ENCODE measurements around the gene ECHS1. TPM values are rescaled to one million over a fixed set of nuclear protein-coding genes. Genes with fewer than 3 reads are reported as not detected.

The ECHS1 gene
- polyA plus RNA-seq, 1 of the 3 experiments (the other 2 are of a cell fraction) = 97.8 TPM

- WGBS (ENCODE audit: low lambda C conversion rate) = 96% methylated on average over 7 of the region's 7 CpGs
- peaks cover 9 to 10% of the 10 kb centered on the region in 2 experiments; a peak in 2 of 4 replicates for H3K4me1 ChIP-seq (ENCODE audit: control insufficient read depth in 1 of 2, insufficient read depth in 2 of 2, low read depth in 1 of 2, low read length in 1 of 2)
- no peak overlapping the region for H2AFZ ChIP-seq (ENCODE audit: low read depth)
- peaks cover 15 to 55% of the 10 kb centered on the region in 2 experiments for H3K36me3 ChIP-seq (replicated peaks in 1 of 2; ENCODE audit: control insufficient read depth in 1 of 2, insufficient read depth in 2 of 2, low read length in 1 of 2)
- no peaks in the 10 kb centered on the region for H3K9me3 ChIP-seq
- no peak overlapping the region for H3K27ac ChIP-seq (ENCODE audit: low read depth in 2 of 2, low read length in 1 of 2)
- ChIA-PET POLR2A (no interaction called here), CTCF (interaction anchor here (0.9 to 1.2 kb wide), 3 partner anchors 12 to 41 kb away, joined by 3 to 7 read pairs (median 4); no protein-coding TSS in a partner anchor)
- peaks cover 66% of the 10 kb centered on the region for H3K79me2 ChIP-seq (ENCODE audit: insufficient read depth)
- no peaks in the 10 kb centered on the region for H3K9me2 ChIP-seq
- no peaks in the 10 kb centered on the region for H3K27me3 ChIP-seq (ENCODE audit: insufficient read depth)
- no peaks in the 10 kb centered on the region for H3F3A ChIP-seq (replicated peaks; ENCODE audit: insufficient read depth)
- H3K9ac ChIP-seq = no peak overlapping the region
- no peak overlapping the region for H3K4me3 ChIP-seq (ENCODE audit: low read depth in 2 of 2, low read length in 1 of 2)
- no peak overlapping the region for H3K4me2 ChIP-seq
- TF ChIP-seq RFX5 (IDR thresholded peaks at IDR 0.05; ENCODE audit: low read length) (no peak), POLR2AphosphoS5 (IDR thresholded peaks at IDR 0.05; ENCODE audit: low read depth, low read length) (no peak), GABPA (IDR thresholded peaks at IDR 0.05; ENCODE audit: low read depth) (no peak), IRF3 (IDR thresholded peaks at IDR 0.05; ENCODE audit: low read depth, low read length) (no peak), NRF1 (IDR thresholded peaks at IDR 0.05; ENCODE audit: low read depth, low read length) (no peak), FOXJ3 (CRISPR knock-in tag; IDR thresholded peaks at IDR 0.05) (no peak), TCF12 (IDR thresholded peaks at IDR 0.05) (no peak), TAF1 (IDR thresholded peaks at IDR 0.05; ENCODE audit: borderline replicate concordance, low read depth, low read length) (no peak)
- TF ChIP-seq, protein P1, sequence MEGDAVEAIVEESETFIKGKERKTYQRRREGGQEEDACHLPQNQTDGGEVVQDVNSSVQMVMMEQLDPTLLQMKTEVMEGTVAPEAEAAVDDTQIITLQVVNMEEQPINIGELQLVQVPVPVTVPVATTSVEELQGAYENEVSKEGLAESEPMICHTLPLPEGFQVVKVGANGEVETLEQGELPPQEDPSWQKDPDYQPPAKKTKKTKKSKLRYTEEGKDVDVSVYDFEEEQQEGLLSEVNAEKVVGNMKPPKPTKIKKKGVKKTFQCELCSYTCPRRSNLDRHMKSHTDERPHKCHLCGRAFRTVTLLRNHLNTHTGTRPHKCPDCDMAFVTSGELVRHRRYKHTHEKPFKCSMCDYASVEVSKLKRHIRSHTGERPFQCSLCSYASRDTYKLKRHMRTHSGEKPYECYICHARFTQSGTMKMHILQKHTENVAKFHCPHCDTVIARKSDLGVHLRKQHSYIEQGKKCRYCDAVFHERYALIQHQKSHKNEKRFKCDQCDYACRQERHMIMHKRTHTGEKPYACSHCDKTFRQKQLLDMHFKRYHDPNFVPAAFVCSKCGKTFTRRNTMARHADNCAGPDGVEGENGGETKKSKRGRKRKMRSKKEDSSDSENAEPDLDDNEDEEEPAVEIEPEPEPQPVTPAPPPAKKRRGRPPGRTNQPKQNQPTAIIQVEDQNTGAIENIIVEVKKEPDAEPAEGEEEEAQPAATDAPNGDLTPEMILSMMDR (IDR thresholded peaks at IDR 0.05) = no peak
- TF ChIP-seq, protein P2, sequence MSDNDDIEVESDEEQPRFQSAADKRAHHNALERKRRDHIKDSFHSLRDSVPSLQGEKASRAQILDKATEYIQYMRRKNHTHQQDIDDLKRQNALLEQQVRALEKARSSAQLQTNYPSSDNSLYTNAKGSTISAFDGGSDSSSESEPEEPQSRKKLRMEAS (IDR thresholded peaks at IDR 0.05; ENCODE audit: low read depth) = no peak
- no peaks in the 10 kb centered on the region for H4K20me1 ChIP-seq (ENCODE audit: insufficient read depth)
- no peak for DNase-seq
Measured at GRCh38 chr10:133397938-133398337, 24.8 kb upstream of the ECHS1 start.

DNA sequence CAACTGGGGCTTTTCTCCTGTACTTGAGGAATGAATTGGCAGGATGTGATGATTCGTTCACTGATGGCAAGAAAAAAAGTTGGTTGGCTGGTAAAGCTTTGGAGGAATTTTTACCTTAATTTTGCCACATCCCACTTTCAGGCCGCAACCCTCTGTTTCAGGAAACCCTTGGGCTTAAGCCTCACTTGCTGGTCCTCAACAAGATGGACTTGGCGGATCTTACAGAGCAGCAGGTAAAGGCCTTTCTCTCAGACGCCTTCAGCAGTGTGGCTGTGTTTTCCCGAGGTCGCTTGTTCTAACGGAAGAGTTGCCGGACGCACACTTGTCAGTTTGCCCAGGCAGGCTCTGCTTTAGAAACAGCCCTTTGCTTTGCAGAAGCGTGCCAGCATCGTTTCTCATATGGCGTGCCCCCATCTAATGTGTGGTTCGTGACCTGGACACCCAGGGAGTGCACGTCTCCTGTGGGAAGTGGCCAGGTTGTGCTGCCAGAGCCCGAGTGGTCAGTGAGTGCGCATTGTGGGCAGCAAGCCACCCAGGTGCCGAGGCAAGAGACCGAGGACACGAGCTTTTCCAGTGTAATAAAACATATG, 23.0 kb upstream of the ECHS1 start:
- H3K4me3 ChIP-seq (ENCODE audit: low read depth in 2 of 2, low read length in 1 of 2) = no peak overlapping the region
- TF ChIP-seq, protein P3, sequence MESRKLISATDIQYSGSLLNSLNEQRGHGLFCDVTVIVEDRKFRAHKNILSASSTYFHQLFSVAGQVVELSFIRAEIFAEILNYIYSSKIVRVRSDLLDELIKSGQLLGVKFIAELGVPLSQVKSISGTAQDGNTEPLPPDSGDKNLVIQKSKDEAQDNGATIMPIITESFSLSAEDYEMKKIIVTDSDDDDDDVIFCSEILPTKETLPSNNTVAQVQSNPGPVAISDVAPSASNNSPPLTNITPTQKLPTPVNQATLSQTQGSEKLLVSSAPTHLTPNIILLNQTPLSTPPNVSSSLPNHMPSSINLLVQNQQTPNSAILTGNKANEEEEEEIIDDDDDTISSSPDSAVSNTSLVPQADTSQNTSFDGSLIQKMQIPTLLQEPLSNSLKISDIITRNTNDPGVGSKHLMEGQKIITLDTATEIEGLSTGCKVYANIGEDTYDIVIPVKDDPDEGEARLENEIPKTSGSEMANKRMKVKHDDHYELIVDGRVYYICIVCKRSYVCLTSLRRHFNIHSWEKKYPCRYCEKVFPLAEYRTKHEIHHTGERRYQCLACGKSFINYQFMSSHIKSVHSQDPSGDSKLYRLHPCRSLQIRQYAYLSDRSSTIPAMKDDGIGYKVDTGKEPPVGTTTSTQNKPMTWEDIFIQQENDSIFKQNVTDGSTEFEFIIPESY (IDR thresholded peaks at IDR 0.05; ENCODE audit: borderline replicate concordance, low read depth) = no peak
- TF ChIP-seq RXRA (IDR thresholded peaks at IDR 0.05; ENCODE audit: borderline replicate concordance, low read depth) = no peak
- TF ChIP-seq MXI1 (IDR thresholded peaks at IDR 0.05; ENCODE audit: low read depth, low read length) = no peak
- TF ChIP-seq FOXJ3 (CRISPR knock-in tag; IDR thresholded peaks at IDR 0.05) = no peak
- no peak for TF ChIP-seq FOXM1 (IDR thresholded peaks at IDR 0.05; ENCODE audit: low read depth)
- no peak overlapping the region; the same call in 1 of the 2 replicates for H3K4me2 ChIP-seq
- peaks cover 12 to 39% of the 10 kb centered on the region in 2 experiments for H3K36me3 ChIP-seq (replicated peaks in 1 of 2; ENCODE audit: control insufficient read depth in 1 of 2, insufficient read depth in 2 of 2, low read length in 1 of 2)
- H3K4me1 ChIP-seq (ENCODE audit: control insufficient read depth in 1 of 2, insufficient read depth in 2 of 2, low read depth in 1 of 2, low read length in 1 of 2) = peaks cover 9 to 10% of the 10 kb centered on the region in 2 experiments; a peak in 2 of 4 replicates
- ChIA-PET POLR2A (no interaction called here), CTCF (interaction anchor here (0.8 to 1.3 kb wide), 2 partner anchors 67 kb away, joined by 3 to 4 read pairs; no protein-coding TSS in a partner anchor)
- H2AFZ ChIP-seq (ENCODE audit: low read depth) = no peak overlapping the region
- no peak for DNase-seq
- no peaks in the 10 kb centered on the region for H3K27me3 ChIP-seq (ENCODE audit: insufficient read depth)
- no peak overlapping the region for H3K27ac ChIP-seq (ENCODE audit: low read depth in 2 of 2, low read length in 1 of 2)
- no peaks in the 10 kb centered on the region for H4K20me1 ChIP-seq (ENCODE audit: insufficient read depth)
- no peaks in the 10 kb centered on the region for H3K9me3 ChIP-seq
- H3K9me2 ChIP-seq = no peaks in the 10 kb centered on the region
- no peak overlapping the region for H3K9ac ChIP-seq
- WGBS (ENCODE audit: low lambda C conversion rate) = 96% methylated on average over 19 of the region's 19 CpGs
- H3F3A ChIP-seq (replicated peaks; ENCODE audit: insufficient read depth) = no peaks in the 10 kb centered on the region
- peaks cover 66% of the 10 kb centered on the region for H3K79me2 ChIP-seq (ENCODE audit: insufficient read depth)
